HG03064 (cell line): ENCODE measurements around the gene NHP2.
"Not testable (repeated sequence)": the region's sequence is repeated elsewhere in the genome, so short reads cannot be mapped to it uniquely, and the experiment has no call there.

Source experiments
- ATAC-seq: cut with Tn5 transposase; IDR thresholded peaks from one replicate; pipeline ENCODE4 v1.9.1; 2021; ENCODE audit warnings: low read depth; ENCODE audit not compliant: unreplicated experiment

NHP2 gene

DNA sequence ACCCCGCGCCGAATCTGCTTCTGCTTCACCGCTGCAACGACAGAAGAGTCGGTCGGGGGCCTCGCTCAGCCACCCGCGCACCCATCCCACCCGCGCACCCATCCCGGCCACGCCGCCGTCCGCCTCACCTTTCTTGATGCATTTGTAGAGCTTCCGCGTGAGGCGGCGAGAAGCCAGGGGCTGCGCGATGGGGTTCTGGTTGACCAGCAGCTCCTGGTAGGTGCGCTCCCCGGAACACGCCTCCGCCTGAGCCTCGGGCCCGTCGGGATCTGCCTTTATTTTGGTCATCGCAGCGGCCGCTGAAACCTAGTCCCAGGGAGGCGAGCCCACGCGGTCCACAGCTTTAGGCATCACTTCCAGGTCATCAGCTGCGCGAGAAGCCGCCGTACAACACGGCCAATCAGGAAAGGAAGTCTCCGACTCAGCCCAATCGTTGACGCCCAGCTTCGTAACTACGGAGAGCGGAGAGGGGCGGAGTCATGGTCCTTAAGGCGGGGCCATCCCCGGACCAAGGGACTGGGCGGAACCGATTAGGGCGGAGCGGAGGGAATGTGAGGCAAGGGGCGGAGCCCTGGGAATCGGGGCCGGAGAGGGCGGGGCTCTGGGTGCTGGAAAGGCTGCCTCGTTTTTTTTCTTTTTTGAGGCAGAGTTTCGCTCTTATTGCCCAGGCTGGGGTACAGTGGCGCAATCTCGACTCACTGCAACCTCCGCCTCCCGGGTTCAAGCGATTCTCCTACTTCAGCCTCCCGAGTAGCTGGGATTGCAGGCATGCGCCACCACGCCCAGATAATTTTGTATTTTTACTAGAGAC, at the start of gene NHP2:
Gene NHP2, minus strand, starts transcription at position 356 of the 811 bp plus-strand sequence. Its CDS starts 68 bp downstream, at position 288.
- peak; percentile 98 for ATAC-seq

DNA sequence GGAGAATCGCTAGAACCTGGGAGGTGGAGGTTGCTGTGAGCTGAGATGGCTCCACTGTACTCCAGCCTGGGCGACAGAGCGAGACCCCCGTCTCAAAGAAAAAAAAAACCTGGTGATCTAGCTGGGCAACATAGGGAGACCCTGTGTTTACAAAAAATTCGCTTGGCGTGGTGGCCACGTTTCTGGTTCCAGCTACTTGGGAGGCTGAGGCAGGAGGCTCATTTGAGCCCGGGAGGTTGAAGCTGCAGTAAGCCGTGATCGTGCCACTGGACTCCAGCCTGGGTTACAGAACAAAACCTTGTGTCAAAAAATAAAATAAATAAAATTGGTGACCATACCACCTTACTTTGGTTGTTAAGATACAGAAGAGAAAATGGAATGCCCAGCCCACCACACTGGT, 48.9 kb upstream of the NHP2 start:
- no peak for ATAC-seq

DNA sequence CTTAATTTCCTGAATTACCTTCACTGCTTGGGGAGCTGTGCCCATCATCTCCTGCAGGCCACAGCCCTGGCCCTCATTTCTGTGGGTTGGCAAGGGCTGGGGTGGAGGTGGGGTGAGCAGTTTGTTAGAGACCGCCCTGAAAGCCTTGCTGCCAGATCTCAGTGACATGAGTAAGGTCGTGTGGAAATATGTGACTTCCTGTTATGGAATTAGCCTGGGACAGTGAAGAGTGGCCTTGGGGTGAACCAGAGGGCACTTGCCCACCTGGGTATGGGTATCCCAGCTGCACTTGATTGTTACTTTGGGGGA, 48.2 kb upstream of the NHP2 start:
- ATAC-seq, result no peak

DNA sequence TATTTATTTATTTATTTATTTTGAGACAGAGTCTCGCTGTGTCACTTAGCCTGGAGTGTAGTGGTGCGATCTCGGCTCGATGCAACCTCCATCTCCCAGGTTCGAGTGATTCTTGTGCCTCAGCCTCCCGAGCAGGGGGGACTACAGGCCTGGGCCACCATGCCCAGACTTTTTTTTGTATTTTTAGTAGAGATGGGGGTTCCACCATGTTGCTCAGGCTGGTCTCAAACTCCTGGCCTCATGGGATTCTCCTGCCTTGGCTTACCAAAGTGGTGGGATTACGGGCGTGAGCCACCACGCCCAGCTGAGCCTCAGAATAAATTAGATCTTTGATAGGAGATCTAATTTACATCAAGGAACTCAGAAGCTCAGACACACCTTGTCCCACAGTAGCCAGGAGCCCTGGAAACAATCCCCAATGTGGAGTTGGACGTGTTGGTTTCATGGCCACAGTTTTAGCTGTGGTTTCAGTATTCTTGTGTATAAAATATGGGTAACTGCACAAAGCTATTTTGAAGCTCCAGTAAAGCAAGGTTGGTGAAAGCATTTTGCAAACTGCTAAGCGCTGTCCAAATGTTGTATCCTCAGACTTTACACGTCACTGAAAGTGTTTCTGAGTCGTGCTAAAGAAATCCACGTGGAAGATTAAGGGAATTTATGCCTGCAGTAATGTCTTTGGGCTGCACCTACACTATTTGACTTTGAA, 47.7 kb upstream of the NHP2 start:
- ATAC-seq, result no peak

DNA sequence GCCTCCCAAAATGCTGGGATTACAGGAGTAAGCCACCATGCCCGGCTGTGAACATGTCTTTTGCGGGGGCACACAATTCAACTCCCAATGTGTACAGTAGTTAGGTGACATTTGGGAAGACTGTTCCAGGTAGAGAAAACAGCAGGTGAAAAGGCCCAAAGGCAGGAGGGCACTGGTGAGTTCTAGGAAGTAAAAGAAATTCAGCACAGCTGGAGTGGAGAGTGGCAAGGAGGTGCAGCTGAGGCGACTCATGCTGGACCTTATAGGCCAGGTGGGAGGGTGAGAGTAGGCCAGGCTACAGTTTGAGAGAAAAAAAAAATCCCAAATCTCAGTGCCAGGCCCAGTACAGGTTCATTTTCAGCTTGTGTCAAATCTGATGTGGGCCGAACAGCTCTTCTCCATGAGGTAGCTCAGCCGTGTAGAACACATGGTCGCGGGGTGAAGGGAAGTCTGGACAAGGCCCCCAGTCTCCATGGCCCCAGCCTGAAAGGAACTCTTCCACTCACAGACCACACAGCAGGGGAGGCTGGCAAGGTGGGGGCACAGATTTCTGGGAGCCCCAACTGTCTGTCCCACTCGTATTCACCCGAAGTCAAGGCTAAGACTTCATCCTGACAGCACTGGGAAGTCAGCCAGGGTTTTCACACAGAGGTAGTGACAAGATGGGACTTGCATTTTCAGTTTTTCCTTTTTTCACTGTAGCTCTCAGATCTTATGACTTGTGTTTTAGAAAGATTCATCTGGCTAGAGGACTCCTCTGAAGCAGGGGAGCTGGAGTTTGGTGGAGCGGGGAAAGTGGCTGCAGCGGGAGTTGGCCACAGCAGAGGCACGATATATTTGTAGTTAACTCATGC, 46.1 kb upstream of the NHP2 start:
- no peak for ATAC-seq

DNA sequence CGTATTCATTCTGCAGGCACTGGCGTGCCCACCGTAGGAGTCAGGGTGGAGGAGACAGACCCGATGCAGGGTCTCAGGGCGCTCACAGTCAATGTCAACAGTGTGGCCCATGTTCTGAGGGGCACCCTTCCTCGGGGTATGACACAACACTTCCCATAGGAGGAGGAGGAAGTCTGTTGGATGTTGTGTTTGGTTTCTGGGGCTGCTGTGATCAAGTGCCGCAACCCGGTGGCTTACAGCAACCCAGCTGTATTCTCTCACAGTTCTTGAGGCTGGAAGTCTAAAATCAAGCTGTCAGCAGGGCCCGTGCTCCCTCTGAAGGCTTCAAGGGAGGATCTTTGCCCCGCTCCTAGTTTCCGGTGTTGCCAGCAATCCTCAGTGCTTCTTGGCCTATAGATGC, 45.0 kb upstream of the NHP2 start:
- no peak for ATAC-seq

DNA sequence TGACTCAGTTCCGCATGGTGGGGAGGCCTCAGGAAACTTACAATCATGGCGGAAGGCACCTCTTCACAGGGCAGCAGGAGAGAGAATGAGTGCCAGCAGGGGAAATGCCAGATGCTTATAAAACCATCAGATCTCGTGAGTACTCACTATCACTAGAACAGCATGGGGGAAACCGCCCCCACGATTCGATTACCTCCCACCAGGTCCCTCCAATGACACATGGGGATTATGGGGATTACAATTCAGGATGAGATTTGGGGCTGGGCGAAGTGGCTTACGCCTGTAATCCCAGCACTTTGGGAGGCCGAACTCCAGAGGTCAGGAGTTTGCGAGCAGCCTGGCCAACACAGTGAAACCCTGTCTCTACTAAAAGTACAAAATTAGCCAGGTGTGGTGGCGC, 44.5 kb upstream of the NHP2 start:
- ATAC-seq, result not testable (repeated sequence)

DNA sequence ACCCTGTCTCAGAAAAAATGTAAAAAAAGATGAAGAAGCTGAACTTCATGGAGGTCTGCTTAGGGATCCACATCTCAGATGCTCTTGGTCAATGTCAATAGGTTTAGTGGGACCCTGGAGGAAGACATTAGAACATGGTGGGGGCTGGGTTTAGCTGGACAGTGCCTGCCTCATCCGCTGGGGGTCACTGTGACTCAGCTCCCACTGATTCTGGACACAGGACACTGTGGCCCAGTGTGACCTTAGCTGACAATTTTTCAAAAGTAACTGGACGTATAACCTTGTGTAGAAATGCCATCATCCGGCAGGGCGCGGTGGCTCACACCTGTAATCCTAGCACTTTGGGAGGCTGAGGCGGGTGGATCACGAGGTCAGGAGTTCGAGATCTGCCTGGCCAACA, 43.3 kb upstream of the NHP2 start:
- ATAC-seq, result no peak

DNA sequence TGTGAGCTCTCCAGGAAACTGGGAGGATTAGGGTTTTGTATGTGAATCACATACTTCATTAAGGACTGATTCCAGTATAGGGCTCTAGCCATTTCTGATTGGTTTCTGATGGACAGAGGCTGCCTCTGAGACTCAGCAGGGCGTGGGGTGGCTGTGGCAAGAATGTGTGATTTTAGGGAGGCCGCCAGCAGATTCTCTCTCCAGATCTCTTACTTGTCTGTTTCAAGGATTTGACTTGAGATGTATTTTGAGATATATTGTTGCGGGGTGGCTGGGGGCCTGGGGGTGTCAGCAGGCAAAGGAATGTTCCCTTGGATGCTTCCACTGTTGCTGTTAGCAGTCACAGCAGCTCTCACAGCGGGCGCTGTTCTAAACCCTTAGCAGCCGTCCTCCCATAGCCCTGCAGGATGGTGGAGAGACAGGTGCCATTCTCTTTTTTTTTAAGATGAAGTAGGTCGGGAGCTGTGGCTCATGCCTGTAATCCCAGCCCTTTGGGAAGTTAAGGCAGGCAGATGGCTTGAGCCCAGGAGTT, 42.7 kb upstream of the NHP2 start:
- ATAC-seq, result no peak

DNA sequence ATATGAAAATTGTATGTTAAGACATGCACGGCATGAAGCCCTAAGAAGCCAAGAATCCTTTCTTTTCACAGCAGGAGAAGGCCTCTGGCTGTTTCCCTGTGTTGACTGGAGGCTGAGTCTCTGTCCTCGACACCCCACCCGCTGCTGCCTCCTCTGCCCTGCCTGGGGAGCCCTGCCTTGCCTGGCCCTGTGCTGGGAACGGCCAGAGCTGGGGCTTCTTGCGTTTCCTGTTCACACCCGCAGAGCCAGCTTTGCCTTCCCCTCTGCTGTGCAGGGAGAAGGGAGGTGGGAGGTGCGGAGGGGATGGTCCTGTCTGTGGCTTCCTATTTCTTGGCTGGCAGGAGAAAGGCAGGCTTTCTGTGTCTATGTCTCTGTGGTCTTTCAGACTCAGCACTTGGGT, 40.3 kb upstream of the NHP2 start:
- ATAC-seq, result no peak

DNA sequence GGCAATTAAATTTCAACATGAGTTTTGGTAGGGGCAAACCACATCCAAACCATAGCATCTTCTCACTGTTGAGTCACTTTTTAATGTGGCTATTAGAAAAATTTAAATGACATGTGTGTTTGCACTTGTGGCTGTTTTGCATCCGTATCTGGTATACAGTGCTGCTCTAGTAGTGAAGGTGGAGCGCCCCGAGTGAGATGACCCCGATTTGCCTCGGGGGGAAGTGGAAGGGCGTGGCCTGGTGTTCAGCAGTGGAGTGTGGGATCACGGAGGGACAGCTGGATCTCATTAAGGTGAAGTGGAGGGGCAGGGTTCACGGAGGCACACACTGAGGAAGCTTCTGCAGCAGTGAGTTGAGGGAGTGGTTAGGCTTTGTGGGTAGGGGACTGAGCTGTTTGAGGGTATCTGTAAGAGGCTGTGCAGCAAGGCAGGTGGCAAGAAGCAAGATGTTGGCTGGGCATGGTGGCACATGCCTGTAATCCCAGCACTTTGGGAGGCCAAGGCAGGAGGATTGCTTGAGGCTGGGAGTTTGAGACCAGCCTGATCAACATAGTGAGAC, 39.6 kb upstream of the NHP2 start:
- no peak for ATAC-seq

DNA sequence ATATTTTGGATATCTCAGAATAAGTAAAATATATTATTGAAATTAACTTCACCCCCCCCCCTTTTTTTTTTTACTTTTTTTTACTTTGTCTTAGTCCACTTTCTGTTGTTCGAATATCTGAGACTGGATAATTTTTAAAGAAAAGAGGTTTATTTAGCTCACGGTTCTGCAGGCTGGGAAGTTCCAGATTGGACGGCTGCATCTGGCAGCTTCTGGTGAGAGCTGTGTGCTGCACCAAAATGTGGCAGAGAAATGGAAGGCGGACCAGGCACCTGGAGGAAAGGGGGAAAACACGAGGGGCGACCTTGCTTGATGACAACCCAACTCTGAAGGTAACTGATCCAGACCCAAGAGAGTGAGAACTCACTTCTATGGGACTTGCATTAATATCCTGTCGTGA, 39.1 kb upstream of the NHP2 start:
- ATAC-seq, result no peak

DNA sequence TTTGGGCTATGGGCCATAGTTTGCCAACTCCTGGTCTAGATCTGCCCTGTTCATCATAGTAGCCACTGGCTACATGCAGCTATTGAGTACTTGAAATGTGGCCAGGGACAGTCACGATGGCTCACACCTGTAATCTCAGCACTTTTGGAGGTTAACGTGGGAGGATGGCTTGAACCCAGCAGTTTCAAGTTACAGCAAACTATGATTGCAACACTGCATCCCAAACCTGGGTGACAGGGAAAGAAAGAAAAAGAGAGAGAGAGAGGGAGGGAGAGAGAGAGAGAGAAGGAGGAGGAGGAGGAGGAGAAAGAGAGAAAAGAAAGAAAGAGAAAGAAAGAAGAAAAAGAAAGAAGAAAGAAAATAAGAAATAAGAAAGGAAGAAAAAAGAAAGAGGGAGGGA, 38.6 kb upstream of the NHP2 start:
- ATAC-seq, result no peak

DNA sequence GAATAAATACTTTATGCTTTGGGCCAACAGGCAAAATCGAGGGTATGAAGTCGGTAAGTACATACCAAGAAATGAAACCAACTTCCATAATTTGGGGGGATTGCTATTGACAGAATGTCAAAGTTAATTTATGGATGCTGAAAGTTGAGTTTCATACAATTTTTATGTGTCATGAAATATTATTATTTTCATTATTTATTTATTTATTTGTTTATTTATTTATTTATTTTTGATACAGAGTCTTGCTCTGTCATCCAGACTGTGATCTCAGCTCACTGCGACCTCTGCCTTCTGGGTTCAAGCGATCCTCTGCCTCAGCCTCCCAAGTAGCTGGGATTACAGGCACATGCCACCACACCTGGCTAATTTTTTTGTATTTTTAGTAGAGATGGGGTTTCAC, 38.0 kb upstream of the NHP2 start:
- ATAC-seq, result no peak

DNA sequence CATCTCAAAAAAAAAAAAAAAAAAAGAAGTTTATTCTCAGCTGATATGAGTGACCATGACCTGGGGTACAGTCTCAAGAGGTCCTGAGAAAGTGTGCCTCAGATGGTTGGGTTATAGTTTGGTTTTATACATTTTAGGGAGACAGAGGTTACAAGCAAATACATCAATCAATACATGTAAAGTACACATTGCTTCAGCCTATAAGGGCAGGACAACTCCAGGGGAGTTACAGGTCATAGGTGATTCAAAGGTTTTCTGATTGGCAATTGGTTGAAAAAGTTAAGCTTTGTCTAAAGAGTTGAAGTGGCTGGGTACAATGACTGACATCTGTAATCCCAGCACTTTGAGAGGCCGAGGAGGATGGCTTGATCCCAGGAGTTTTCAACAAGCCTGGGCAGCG, 35.7 kb upstream of the NHP2 start:
- no peak for ATAC-seq

DNA sequence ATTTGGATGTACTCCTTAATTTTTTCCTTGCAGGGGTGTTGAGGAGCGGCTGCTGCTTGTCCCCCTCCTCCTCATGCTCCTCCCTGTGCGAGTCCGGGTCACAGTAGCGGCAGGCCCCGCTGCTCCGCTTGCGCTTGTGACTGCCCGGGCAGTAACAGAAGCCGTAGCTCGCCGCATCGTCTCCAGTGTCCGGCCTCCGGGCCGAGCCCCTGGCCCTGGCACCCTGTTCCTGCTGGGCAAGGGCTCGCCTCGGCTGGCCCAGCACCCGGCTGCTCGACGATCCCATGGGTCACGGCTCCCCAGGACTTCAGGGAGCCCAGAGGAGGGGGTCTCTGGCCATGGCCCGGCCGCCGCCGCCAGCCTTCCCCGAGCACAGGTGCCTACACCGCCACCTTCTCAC, 33.3 kb upstream of the NHP2 start, which contains the start of gene GMCL2:
Gene GMCL2, minus strand, starts transcription at position 358 of the 400 bp plus-strand sequence. Its CDS starts 72 bp downstream, at position 286.
- no peak for ATAC-seq

DNA sequence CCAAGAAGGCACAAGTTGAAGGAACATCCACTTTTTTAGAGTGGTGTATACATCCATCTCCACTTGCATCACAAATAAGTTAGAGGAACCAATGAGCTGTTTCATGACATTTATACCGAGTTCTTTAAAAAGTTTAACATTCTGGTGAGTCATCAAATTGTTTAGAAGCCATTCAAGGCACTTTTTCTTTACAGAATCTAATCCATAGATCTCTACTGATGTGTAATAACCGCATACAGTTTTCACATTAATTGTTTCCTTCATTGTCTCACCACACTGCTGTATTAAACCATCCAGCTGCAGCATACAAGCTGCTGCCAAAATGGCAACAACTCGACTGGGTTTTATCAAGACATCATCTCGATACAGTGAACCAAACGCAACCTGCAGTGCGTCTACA, 32.7 kb upstream of the NHP2 start:
- ATAC-seq, result no peak

DNA sequence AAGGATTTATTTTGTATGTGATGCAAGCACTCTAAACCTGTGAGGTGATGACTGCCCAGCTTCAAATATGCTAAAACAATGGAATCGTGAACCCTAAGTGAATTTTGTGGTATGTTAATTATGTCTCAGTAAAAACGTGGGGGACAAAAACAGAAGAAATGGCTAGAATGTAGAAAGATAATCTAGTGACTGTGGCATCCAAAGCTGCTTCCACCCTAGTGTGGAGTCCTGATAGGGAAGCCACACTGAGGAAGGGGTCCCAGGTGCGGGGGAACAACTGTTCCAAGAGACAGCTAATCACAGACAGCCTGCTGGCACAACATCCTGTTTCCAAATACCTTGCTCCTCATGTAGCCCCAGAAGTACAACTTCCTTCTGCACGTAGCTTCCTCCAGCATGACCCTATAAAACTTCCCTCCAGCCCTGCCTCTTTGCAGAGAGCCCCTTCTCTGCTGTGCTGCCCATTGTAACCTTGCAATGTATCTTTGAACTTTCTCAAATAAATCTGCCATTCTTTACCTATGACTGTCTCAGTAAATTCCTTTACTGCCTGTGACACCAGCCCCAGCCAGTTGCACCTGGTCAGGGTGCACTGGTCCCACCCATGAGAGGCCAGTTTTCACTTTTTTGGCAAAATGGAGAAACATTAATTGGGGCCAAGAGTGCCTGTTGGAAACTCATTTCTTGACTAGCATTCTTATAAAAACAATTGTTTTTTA, 28.6 kb upstream of the NHP2 start:
- no peak for ATAC-seq

DNA sequence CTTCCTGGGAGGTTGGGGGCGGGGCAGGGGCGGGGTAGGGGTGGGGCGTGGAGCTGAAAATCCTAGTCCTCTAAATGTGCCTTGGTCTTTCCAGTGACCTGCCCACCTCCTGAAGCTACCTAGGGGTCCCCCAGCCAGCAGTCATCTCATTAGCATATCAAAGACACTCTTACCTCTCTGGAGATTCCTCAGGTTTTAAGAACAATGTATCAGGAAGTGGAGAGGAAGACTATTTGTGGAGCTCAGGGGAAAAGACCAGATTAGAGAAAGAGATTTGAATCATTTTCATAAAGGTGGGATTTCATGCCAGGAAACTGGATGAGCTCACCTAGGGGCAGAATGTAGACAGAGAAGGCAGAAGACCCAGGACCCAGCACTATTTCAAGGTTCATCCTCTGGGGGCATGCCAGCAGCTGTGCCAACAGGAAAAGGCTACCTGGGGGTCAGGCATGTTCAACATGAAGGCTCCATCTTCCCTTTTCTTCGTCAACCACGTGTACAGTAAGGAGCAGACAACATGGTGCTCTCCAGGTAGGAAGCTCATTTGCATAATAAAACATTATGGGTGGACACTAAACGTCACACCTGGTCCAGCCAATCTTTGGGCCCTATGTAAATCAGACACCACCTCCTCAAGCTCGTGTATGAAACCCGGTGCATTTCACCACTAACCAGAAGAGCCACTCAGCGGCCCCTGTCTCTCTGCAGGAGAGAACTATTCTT, 26.6 kb upstream of the NHP2 start:
- ATAC-seq, result no peak
